ENCODE measurements around the gene DOC2B. TPM values are rescaled to one million over a fixed set of nuclear protein-coding genes. Genes with fewer than 3 reads are reported as not detected.

The DOC2B gene
- total and polyA plus RNA-seq, 4 donors: 0.13 to 35.3 (median 8.2) TPM

GRCh38 chr17:182050-182751, 751 bp upstream of the DOC2B start:
- Histone ChIP-seq H3K36me3 (ENCODE audit: control insufficient read depth in 1 of 2, insufficient read depth in 2 of 2, low read length in 1 of 2) (no peaks in the 10 kb centered on the region), H3K9me3 (ENCODE audit: control insufficient read depth, low read length) (no peaks in the 10 kb centered on the region), H3K4me3 (ENCODE audit: low read length in 2 of 2) (no peak overlapping the region), H3K27me3 (ENCODE audit: control insufficient read depth in 1 of 2, insufficient read depth in 2 of 2, low read length in 1 of 2) (no peaks in the 10 kb centered on the region), H3K4me1 (ENCODE audit: control insufficient read depth in 1 of 2, insufficient read depth in 2 of 2, low read length in 2 of 2) (no peaks in the 10 kb centered on the region), H3K27ac (ENCODE audit: low read depth in 1 of 2, low read length in 2 of 2) (no peak overlapping the region)
- 58 to 72% methylated on average over 18 of the region's 18 CpGs for WGBS, 2 donors
- intact Hi-C loops (cut with DNase I): no loop called here
- DNase-seq: no peak
- ATAC-seq (ENCODE audit: low FRiP score): no peak

- H3K4me3 ChIP-seq (ENCODE audit: low read length in 2 of 2): peak overlapping the region in 1 of 2 donors; percentile 12
- H3K9me3 ChIP-seq (ENCODE audit: control insufficient read depth, low read length): no peaks in the 10 kb centered on the region
- H3K36me3 ChIP-seq (ENCODE audit: control insufficient read depth in 1 of 2, insufficient read depth in 2 of 2, low read length in 1 of 2): no peaks in the 10 kb centered on the region
- H3K27ac ChIP-seq (ENCODE audit: low read depth in 1 of 2, low read length in 2 of 2): no peak overlapping the region
- no peak for ATAC-seq (ENCODE audit: low FRiP score)
- no peak for DNase-seq
- no peaks in the 10 kb centered on the region for H3K4me1 ChIP-seq (ENCODE audit: control insufficient read depth in 1 of 2, insufficient read depth in 2 of 2, low read length in 2 of 2)
- intact Hi-C loops (cut with DNase I): no loop called here
- 1 to 2% methylated on average over 77 to 112 of the region's 112 CpGs for WGBS, 2 donors
- no peaks in the 10 kb centered on the region for H3K27me3 ChIP-seq (ENCODE audit: control insufficient read depth in 1 of 2, insufficient read depth in 2 of 2, low read length in 1 of 2)
Observed at GRCh38 chr17:180381-181244, 837 bp downstream of the DOC2B start.

- 29 to 34% methylated on average over 24 to 32 of the region's 32 CpGs for WGBS, 2 donors
- Histone ChIP-seq H3K9me3 (ENCODE audit: control insufficient read depth, low read length) (no peaks in the 10 kb centered on the region), H3K27ac (ENCODE audit: low read depth in 1 of 2, low read length in 2 of 2) (no peak overlapping the region), H3K27me3 (ENCODE audit: control insufficient read depth in 1 of 2, insufficient read depth in 2 of 2, low read length in 1 of 2) (no peaks in the 10 kb centered on the region), H3K4me1 (ENCODE audit: control insufficient read depth in 1 of 2, insufficient read depth in 2 of 2, low read length in 2 of 2) (no peaks in the 10 kb centered on the region), H3K36me3 (ENCODE audit: control insufficient read depth in 1 of 2, insufficient read depth in 2 of 2, low read length in 1 of 2) (no peaks in the 10 kb centered on the region), H3K4me3 (ENCODE audit: low read length in 2 of 2) (no peak overlapping the region)
- DNase-seq (no peak), ATAC-seq (ENCODE audit: low FRiP score) (peak; percentile 40)
- intact Hi-C loops (cut with DNase I): no loop called here
Observed at GRCh38 chr17:179781-180380, 1.6 kb downstream of the DOC2B start.

GRCh38 chr17:179066-179432, 2.4 kb downstream of the DOC2B start:
- Histone ChIP-seq H3K4me3 (ENCODE audit: low read length in 2 of 2) (no peak overlapping the region), H3K4me1 (ENCODE audit: control insufficient read depth in 1 of 2, insufficient read depth in 2 of 2, low read length in 2 of 2) (no peaks in the 10 kb centered on the region), H3K27ac (ENCODE audit: low read depth in 1 of 2, low read length in 2 of 2) (no peak overlapping the region), H3K36me3 (ENCODE audit: control insufficient read depth in 1 of 2, insufficient read depth in 2 of 2, low read length in 1 of 2) (no peaks in the 10 kb centered on the region), H3K27me3 (ENCODE audit: control insufficient read depth in 1 of 2, insufficient read depth in 2 of 2, low read length in 1 of 2) (no peaks in the 10 kb centered on the region), H3K9me3 (ENCODE audit: control insufficient read depth, low read length) (no peaks in the 10 kb centered on the region)
- no peak for ATAC-seq (ENCODE audit: low FRiP score)
- intact Hi-C loops (cut with DNase I): no loop called here
- no peak for DNase-seq
- 63 to 75% methylated on average over 5 of the region's 5 CpGs for WGBS, 2 donors

GRCh38 chr17:178292-179065, 3.0 kb downstream of the DOC2B start:
- DNase-seq (no peak), ATAC-seq (ENCODE audit: low FRiP score) (no peak)
- intact Hi-C loops (cut with DNase I): no loop called here
- Histone ChIP-seq H3K27me3 (ENCODE audit: control insufficient read depth in 1 of 2, insufficient read depth in 2 of 2, low read length in 1 of 2) (no peaks in the 10 kb centered on the region), H3K4me3 (ENCODE audit: low read length in 2 of 2) (no peak overlapping the region), H3K27ac (ENCODE audit: low read depth in 1 of 2, low read length in 2 of 2) (no peak overlapping the region), H3K9me3 (ENCODE audit: control insufficient read depth, low read length) (no peaks in the 10 kb centered on the region), H3K36me3 (ENCODE audit: control insufficient read depth in 1 of 2, insufficient read depth in 2 of 2, low read length in 1 of 2) (no peaks in the 10 kb centered on the region), H3K4me1 (ENCODE audit: control insufficient read depth in 1 of 2, insufficient read depth in 2 of 2, low read length in 2 of 2) (no peaks in the 10 kb centered on the region)
- whole genome bisulfite sequencing, 2 donors: 85 to 88% methylated on average over 12 of the region's 12 CpGs

- 92 to 93% methylated on average over 6 of the region's 6 CpGs for WGBS, 2 donors
- Histone ChIP-seq H3K4me3 (ENCODE audit: low read length in 2 of 2) (no peak overlapping the region), H3K27ac (ENCODE audit: low read depth in 1 of 2, low read length in 2 of 2) (no peak overlapping the region), H3K9me3 (ENCODE audit: control insufficient read depth, low read length) (no peaks in the 10 kb centered on the region), H3K36me3 (ENCODE audit: control insufficient read depth in 1 of 2, insufficient read depth in 2 of 2, low read length in 1 of 2) (no peaks in the 10 kb centered on the region), H3K27me3 (ENCODE audit: control insufficient read depth in 1 of 2, insufficient read depth in 2 of 2, low read length in 1 of 2) (no peaks in the 10 kb centered on the region), H3K4me1 (ENCODE audit: control insufficient read depth in 1 of 2, insufficient read depth in 2 of 2, low read length in 2 of 2) (no peaks in the 10 kb centered on the region)
- no peak for ATAC-seq (ENCODE audit: low FRiP score)
- no peak for DNase-seq
- intact Hi-C loops (cut with DNase I): no loop called here
Observed at GRCh38 chr17:177762-178161, 3.7 kb downstream of the DOC2B start.

GRCh38 chr17:177155-177554, 4.3 kb downstream of the DOC2B start:
- ATAC-seq (ENCODE audit: low FRiP score) (no peak), DNase-seq (no peak)
- WGBS, 2 donors: 81 to 86% methylated on average over 3 of the region's 3 CpGs
- intact Hi-C loops (cut with DNase I): no loop called here
- Histone ChIP-seq H3K27ac (ENCODE audit: low read depth in 1 of 2, low read length in 2 of 2) (no peak overlapping the region), H3K4me1 (ENCODE audit: control insufficient read depth in 1 of 2, insufficient read depth in 2 of 2, low read length in 2 of 2) (no peaks in the 10 kb centered on the region), H3K27me3 (ENCODE audit: control insufficient read depth in 1 of 2, insufficient read depth in 2 of 2, low read length in 1 of 2) (no peaks in the 10 kb centered on the region), H3K4me3 (ENCODE audit: low read length in 2 of 2) (no peak overlapping the region), H3K9me3 (ENCODE audit: control insufficient read depth, low read length) (no peaks in the 10 kb centered on the region), H3K36me3 (ENCODE audit: control insufficient read depth in 1 of 2, insufficient read depth in 2 of 2, low read length in 1 of 2) (no peaks in the 10 kb centered on the region)

GRCh38 chr17:173166-173911, 8.1 kb downstream of the DOC2B start:
- Histone ChIP-seq H3K36me3 (ENCODE audit: control insufficient read depth in 1 of 2, insufficient read depth in 2 of 2, low read length in 1 of 2) (no peaks in the 10 kb centered on the region), H3K4me3 (ENCODE audit: low read length in 2 of 2) (no peak overlapping the region), H3K27me3 (ENCODE audit: control insufficient read depth in 1 of 2, insufficient read depth in 2 of 2, low read length in 1 of 2) (no peaks in the 10 kb centered on the region), H3K4me1 (ENCODE audit: control insufficient read depth in 1 of 2, insufficient read depth in 2 of 2, low read length in 2 of 2) (no peaks in the 10 kb centered on the region), H3K27ac (ENCODE audit: low read depth in 1 of 2, low read length in 2 of 2) (no peak overlapping the region), H3K9me3 (ENCODE audit: control insufficient read depth, low read length) (no peaks in the 10 kb centered on the region)
- no peak for DNase-seq
- 77 to 89% methylated on average over 10 of the region's 10 CpGs for WGBS, 2 donors
- intact Hi-C loops (cut with DNase I): no loop called here
- no peak for ATAC-seq (ENCODE audit: low FRiP score)
